Right forelimb (tissue), 1 donor: Measurements from ENCODE around the gene GABPA.
"Not testable (repeated sequence)": the region's sequence is repeated elsewhere in the genome, so short reads cannot be mapped to it uniquely, and the experiment has no call there.

Experiments
- DNase-seq: peaks from one replicate; pipeline ENCODE4 v3.0.0-alpha.2; 2018

Gene GABPA

DNA sequence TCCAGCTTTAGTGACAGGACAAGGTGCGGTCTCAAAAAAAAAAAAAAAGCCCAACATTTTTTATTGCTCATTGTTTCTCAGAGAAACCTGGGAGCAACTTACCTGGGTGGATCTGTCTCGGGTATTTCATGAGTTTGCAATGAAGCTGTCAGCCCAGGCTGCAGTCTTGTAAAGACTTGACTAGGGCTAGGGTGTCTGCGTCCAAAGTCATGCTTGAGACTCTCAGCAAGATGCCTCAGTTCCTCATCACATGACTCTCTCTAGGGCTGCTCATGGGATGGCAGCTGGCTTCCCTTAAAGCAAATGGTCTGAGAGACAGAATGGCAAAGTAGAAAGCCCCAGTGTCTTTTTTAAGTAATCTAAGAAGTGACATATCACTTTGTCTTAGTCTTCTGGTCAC, 8.1 kb downstream of the GABPA start:
- DNase-seq: no peak

- DNase-seq: no peak
Measured at GRCh38 chr21:25744854-25745253, 10.1 kb downstream of the GABPA start.

- DNase-seq: no peak
Measured at GRCh38 chr21:25750085-25750484, 15.3 kb downstream of the GABPA start.

GRCh38 chr21:25752416-25752815, 17.6 kb downstream of the GABPA start:
- no peak for DNase-seq

DNA sequence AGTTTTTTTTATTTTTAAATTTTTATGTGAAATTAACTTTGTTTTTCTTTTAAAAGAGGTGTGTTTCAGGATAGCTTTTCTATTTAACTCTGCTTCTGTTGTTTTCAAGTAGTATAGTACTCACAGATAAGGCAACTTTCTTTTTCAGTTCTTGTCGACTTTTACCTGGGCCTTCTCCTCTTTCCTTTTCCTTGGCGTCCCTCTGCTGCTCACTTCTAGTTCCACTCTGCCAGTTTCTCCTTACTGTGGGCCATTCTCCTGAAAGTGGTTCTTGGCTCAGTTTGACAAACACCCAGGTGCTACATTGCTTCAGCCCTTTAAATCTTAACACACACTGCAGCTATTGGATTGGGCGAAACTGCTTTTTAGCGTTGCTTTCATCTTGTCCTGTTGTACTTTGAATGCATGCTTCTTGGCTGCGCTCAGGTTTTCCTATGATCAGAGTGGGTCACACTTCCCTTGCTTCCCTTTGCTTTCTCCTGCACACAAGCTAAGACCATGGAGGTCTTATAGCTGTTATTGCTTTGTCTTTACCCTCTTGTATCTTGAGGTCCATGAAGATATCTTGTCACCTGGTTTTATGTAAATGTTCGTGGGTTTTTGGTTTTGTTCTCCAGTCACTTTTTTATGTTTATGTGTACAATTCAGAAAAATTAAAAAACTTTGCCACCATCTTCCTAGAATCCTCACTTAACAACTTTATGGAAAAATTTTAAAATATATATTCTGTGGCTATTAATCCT, 21.6 kb downstream of the GABPA start:
- no peak for DNase-seq

DNA sequence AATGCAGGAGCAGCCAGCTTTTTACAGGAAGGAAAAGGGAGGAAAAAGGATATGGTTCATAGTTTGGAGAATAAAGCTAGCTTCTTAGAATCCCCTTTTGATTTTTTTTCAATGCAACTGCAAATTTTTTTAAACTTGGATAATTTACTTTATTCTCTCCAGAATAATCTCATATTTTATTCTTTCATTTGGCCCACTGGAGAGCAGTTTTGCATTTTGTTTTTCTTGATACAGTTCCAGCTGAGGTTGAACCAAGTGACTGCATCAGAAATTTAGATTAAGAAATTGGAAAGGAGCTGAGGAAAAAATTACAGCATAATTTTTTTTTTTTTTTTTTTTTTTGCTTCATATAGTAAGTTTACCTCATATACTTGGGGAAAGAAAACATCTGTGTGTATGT, 22.8 kb downstream of the GABPA start:
- DNase-seq: no peak

DNA sequence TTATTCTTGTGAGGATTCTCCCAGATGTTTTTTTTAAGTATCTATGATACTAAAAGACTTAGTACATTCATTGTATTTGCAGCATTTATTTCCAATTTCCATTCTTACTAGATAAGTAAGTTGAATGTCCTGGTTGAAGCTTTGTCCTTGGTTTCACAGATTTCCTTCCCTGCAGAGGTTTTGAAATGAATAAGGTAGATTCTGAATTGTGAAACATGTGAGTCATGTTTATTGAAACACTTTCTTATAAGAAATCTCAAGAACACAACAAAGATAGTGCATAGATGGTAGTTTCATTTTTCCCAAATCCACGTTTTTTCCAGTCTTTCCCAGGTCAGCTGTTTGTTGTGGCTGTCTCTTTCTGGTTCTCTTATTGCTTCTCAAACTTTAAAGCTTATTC, 24.8 kb downstream of the GABPA start:
- DNase-seq: no peak

DNA sequence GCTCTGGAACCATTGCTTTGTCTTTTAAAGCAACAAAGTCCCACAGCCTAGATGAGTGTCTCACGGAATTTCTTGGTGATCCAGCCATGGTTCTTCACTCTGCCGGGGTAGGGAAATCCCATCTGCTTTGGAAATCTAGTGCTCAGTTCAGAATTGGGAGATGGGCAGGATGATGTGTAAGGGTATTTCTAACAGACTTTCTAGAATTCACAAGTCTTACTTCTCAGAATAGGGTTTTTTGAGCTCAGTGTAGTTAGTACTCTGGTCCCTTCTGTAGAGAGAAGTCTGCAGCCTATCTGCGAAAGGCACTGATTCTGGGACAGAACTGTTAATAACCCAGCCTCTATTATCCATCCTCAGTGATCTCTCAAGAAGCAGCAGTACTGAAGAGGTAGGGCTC, 25.3 kb downstream of the GABPA start:
- DNase-seq: no peak

- DNase-seq: no peak
Measured at GRCh38 chr21:25760677-25761076, 25.9 kb downstream of the GABPA start.

GRCh38 chr21:25764065-25764464, 29.3 kb downstream of the GABPA start:
- no peak for DNase-seq

- DNase-seq: no peak
Measured at GRCh38 chr21:25767921-25768320, 33.1 kb downstream of the GABPA start.

DNA sequence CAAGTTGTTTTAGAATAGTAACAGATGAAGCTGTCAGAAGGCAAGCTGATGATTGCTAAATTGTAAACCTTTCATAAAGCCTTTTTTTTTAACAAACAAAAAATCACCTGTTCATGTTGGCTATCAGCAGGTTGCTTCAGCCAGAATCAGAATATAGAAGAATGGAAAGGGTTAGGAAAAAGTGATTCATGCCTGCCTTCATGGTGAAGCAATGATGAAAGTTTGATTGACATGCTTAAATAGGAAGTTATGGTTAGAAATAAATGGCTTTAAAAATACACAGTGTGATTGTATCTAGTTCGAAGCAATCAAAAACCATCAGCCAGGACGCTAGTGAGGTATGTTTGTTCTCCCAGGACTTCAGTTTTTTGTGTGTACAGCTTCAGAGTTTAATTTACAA, 37.9 kb downstream of the GABPA start:
- DNase-seq: no peak

DNA sequence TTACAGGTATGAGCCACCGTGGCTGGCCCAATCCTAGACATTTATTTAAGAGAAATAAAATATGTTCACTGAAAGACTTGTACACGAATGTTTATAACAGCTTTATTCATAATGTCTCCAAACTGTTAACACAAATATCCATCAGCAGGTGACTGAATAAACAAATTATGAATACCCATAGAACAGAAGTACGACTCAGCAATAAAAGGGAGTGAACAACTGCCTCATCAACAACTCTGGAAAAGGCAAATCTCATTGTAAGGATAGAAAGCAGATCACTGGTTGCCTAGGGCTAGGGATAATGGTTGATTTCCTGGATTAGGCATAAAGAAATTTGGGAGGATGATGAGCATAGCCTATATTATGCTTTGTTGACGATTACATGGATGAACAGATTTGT, 41.7 kb downstream of the GABPA start:
- DNase-seq: no peak

DNA sequence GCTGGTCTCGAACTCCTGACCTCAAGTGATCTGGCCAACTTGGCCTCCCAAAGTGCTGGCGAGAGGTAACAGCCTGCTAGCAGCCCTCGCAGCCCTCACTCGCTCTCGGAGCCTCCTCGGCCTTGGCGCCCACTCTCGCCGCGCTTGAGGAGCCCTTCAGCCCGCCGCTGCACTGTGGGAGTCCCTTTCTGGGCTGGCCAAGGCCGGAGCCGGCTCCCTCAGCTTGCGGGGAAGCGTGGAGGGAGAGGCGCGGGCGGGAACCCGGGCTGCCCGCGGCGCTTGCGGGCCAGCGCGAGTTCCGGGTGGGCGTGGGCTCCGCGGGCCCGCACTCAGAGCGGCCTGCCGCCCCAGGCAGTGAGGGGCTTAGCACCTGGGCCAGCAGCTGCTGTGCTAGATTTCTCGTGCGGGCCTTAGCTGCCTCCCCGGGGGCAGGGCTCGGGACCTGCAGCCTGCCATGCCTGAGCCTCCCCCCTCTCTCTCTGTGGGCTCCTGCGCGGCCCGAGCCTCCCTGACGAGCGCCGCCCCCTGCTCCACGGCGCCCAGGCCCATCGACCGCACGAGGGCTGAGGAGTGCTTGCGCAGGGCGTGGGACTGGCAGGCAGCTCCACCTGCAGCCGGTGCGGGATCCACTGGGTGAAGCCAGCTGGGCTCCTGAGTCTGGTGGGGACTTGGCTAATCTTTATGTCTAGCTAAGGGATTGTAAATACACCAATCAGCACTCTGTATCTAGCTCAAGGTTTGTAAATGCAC, 43.5 kb downstream of the GABPA start:
- DNase-seq: not testable (repeated sequence)

DNA sequence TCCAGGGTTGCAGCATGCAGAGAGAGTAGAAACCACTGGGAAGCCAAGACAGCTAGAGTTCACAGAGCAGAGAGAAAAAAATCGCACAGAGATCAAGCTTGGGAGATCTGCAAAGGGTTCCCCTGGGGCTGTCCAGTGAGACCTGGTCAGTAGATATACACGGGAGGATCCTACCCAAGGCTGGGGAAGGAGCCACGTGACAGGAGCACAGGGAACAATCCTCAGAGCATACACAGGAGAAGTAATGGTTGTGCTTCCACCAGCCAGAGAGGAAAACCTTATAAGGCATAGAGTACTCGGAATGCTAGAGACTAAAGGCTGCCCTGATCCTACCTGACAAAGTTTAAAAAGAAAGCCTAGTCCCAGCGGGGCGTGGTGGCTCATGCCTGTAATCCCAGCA, 53.9 kb downstream of the GABPA start:
- DNase-seq: no peak

DNA sequence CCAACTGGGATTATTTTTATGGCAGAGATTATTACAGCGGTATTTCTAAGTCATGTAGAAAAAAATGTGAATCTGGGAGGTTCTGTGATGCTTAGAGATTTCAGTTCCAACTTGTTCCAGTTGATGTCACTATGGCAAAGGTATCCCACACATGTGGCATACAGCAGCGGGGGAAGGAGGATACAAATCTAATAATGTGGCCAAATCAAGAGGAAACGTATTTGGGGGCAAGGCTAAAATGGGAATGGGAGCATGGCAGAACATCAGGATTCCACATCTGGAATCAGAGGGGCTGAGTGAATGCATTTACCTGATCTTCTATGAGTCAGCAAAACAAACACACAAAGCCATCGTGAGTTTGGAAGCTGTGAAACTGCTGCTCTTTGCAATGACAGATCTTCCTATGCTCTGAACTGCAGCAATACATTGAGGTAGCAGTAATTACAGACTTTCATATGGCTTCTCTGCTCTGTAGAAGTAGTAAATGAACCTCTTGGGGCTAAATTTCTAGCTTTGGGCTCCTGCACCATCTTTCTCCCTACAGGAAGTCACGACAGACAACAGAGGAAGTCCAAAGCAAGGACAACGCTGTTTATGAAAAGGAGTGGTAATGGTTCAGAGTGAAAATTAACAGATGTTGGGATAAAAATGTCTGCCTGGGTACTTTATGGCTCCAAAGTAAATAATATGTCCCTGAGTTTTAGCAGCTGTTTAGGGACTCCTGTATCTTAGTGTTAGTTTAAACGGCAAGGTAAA, 55.5 kb downstream of the GABPA start:
- peak; percentile 53 for DNase-seq

- no peak for DNase-seq
Measured at GRCh38 chr21:25790878-25791204, 56.1 kb downstream of the GABPA start.

GRCh38 chr21:25791319-25791718, 56.5 kb downstream of the GABPA start:
- DNase-seq: no peak

DNA sequence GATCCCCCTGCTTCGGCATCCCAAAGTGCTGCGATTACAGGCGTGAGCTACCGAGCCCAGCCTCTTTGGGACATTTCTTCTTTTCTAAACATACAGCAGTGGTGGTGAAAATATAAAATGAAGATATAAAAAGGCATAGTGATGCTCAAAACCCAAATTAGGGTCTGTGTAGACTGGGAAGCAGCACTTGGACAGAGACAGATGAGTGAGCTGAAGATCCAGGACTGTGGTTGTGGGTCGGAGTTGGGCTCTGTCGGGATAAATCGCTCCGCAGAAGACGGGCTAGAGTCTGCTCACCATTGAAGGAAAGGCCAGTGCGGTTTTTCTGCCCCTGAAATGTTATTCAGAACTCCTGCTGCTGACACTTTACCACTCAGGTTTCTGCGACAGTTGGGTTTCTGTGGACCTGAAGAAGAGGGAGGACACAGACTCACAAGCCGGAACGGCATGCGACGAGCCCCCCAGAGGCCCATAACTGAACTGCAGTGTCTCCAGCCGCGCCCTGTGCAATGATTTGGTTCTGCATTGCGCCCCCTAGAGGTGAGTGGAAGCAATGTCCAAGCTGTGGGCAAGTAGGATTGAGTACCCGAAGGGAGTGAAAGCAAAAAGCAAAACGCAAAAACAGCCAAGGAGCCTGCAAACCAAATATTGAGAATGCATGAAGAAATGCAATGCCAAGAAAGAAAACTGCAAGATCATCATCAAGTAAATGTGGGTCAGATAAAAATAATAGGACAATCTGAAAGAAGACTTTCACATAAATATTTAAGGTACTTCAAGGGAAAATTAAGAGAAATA, 66.6 kb downstream of the GABPA start:
- peak; percentile 80 for DNase-seq

DNA sequence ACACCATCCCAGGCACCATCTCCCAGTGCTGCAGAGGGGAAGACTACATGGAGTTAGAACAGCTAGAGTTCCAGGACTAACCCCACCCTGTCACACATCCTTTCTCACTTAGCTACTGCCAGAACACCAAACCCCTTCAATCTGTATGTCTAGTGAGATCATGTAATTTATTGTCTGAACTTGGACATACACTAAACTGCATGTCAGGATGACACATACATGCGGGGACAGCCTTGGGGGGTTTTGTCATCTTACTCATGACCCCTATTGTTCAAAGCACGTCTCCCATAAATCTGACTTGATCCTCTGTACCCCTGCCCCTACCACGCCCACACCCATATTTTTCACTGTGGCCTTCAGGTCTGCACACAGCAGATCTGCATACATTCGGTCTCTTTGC, 71.3 kb downstream of the GABPA start:
- no peak for DNase-seq

- DNase-seq: no peak
Measured at GRCh38 chr21:25807191-25807590, 72.4 kb downstream of the GABPA start.

DNA sequence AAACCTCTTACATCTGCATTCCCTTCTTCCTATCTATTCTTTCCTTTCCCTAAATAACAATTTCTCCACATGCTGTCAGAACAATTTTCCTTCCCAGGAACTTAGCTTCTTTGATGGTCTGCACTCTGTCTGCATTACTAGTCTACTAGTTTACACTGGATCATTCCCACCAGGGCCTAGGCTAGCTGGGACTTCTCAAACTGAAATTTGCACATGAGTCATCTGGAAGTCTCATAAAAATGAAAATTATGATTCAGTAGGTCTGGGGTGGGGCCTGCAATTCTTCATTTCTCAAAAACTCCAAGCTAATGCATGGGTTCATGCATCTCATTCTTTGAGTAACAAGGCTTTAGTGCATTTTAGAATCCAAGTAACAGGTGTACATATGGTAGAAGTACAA, 74.2 kb downstream of the GABPA start:
- no peak for DNase-seq

DNA sequence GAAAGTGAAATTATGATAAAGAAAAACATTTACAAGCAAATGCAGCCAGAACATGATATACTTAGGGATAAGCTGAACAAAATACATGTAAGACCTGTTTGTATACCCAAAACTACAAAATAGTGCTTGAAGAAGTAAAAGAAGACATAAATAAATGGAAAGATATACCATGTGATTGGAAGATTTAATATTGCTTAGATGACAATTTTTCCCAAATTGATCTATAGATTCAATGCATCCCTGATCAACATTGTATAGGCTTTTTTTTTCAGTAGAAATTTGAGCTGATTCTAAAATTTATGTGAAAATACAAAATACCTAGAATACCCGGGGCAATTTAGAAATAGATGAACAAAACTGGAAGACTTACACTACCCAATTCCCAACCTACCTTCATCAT, 76.4 kb downstream of the GABPA start:
- no peak for DNase-seq
